Left colon (tissue), 2 donors: Measurements from ENCODE around the gene SON. TPM values are rescaled to one million over a fixed set of nuclear protein-coding genes. Genes with fewer than 3 reads are reported as not detected.
A peak's percentile ranks its signal among the peaks of the same experiment; 100 is the strongest.
"Not testable (repeated sequence)": the region's sequence is repeated elsewhere in the genome, so short reads cannot be mapped to it uniquely, and the experiment has no call there.

Experiments used
- ATAC-seq: fragments of 200-7000 bp; cut with Tn5 transposase; one replicate; pipeline ENCODE4 v1.9.1; 2020; ENCODE audit warnings: mild to moderate bottlenecking, moderate library complexity
- DNase-seq, 2 donors: peaks; one replicate each; pipeline ENCODE4 v3.0.0-alpha.2; 2020
- intact Hi-C, 2 donors: fragments of 100-400 bp; cut with DNase I in 1 of 2; cut with micrococcal nuclease in 1 of 2; formaldehyde crosslinking; loops; one replicate each; pipeline versions ENCODE4 v1.11.2 to v1.14.0; 2022; cut with DNase I, micrococcal nuclease
- total RNA-seq, 2 donors: library from RNA; stranded (reverse); fragmentation: NEBNext Ultra II Directional; extraction: Animal tissue kit (Norgen Biotek cat#: 25700); gene quantifications; one replicate each; pipeline ENCODE4 v1.2.1, GENCODE V29; 2021
- donor health status: DM: no; HTN: no; CAD: no.
- donor health status: DM: yes; HTN: yes; CAD: no.

SON gene
- total RNA-seq, 2 donors from 2014 or later = 202 to 213 TPM

DNA sequence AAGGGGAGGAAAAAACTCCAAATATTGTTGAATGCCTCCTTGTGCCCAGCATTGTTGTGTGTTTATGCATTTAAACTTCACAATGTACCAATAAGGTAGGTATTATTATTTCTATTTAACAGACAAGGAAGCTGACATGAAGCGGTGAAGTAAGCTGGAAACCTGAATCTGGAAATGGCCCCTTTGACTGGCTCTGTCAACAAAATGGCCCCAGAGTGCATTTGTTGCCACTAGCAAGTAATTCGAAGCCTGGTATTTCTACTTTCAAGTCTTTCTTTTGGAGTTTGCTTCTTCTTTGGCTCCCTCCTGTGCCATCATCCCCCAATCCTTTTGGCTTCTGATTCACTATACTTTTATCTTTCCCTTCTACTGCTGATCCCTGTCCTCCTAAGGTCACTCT lies 75.6 kb downstream of the SON start:
- ATAC-seq (no peak), DNase-seq (no peak)
- intact Hi-C loops = no loop called here

- DNase-seq (no peak), ATAC-seq (no peak)
- intact Hi-C loops = no loop called here
Observed at GRCh38 chr21:33619726-33620125, 76.9 kb downstream of the SON start.

DNA sequence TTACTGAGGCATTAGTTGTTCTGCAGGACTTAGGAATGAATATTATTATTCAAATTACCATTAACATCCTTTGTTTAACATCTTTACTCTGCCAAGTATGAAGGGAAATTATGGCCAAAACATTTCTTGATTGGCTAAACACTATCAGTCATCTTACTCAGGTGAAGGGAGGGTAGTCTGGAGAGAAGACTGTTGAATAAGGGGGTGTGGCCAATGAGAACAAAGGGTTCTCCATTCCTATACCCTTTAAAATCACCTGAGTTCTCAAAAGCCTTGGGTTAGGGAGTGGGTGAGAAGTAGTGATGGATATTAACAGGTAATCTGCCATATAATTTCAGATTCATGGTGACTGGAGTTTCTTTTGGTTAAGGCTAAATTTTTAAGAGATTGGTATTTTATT lies 79.4 kb downstream of the SON start:
- DNase-seq (no peak), ATAC-seq (peak; percentile 60)
- intact Hi-C loops = no loop called here

- intact Hi-C loops, DNase-seq, ATAC-seq: not testable (repeated sequence)
Observed at GRCh38 chr21:33626151-33626550, 83.3 kb downstream of the SON start.

Other genes with a start within 250 kb of the SON start
- 10 to 100 TPM; 37.1 to 50.1 TPM for gene IFNAR1, start 218.1 kb upstream of the SON start, total RNA-seq
- 100 to 1,000 TPM in 1 of 2 donors, 10 to 100 TPM in 1; 71.9 to 140 TPM for gene IFNGR2, start 139.6 kb upstream of the SON start, total RNA-seq
- 10 to 100 TPM; 34.9 to 41.5 TPM for gene TMEM50B, start 63.1 kb upstream of the SON start, total RNA-seq
- 1 to 10 TPM; 2.5 to 4.0 TPM for gene DNAJC28, start 51.3 kb upstream of the SON start, total RNA-seq
- 10 to 100 TPM; 48.9 to 57.7 TPM for gene GART, start 921 bp upstream of the SON start, total RNA-seq
- gene DONSON, start 45.6 kb downstream of the SON start, total RNA-seq = 1 to 10 TPM; 7.3 to 7.6 TPM
- 10 to 100 TPM; 34.7 to 37.2 TPM for gene CRYZL1, start 98.7 kb downstream of the SON start, total RNA-seq
- gene ITSN1, start 99.5 kb downstream of the SON start, total RNA-seq = 10 to 100 TPM; 31.3 to 36.9 TPM